HL-60 (cell line): Measurements from ENCODE around the gene UBC.

ENCODE experiments used
- DNase-seq, 2 experiments: peaks; one replicate each; pipeline ENCODE4 v3.0.0-alpha.2; 2010 to 2020; ENCODE audit warnings: low read depth in 1 of 2, low spot score in 1 of 2
- H3K27ac ChIP-seq: fragments of 250-450 bp; sonication (Bioruptor Pico); replicated peaks from 2 replicates; pipeline ENCODE4 v1.5.1; 2020; ENCODE audit warnings: mild to moderate bottlenecking, moderate library complexity
- H3K27me3 ChIP-seq: fragments of 250-450 bp; sonication (Bioruptor Pico); 2 replicates; pipeline ENCODE4 v1.5.1; 2021; ENCODE audit warnings: mild to moderate bottlenecking, moderate library complexity; ENCODE audit not compliant: insufficient read depth, poor library complexity, severe bottlenecking
- H3K4me3 ChIP-seq: replicated peaks from 2 replicates; pipeline ENCODE4 v1.5.1; 2011; ENCODE audit warnings: mild to moderate bottlenecking, control low read depth, low read length; ENCODE audit not compliant: insufficient read depth
- GABPA ChIP-seq: IDR thresholded peaks from 2 replicates; pipeline ENCODE4 v1.6.1; 2012; ENCODE audit warnings: low read depth
- POLR2AphosphoS5 ChIP-seq: IDR thresholded peaks from 2 replicates; pipeline ENCODE4 v1.6.1; 2012; ENCODE audit warnings: low read depth
- REST ChIP-seq: IDR thresholded peaks from 2 replicates; pipeline ENCODE4 v1.6.1; 2012; ENCODE audit warnings: low read depth; ENCODE audit not compliant: insufficient replicate concordance
- SPI1 ChIP-seq: IDR thresholded peaks from 2 replicates; pipeline ENCODE4 v1.6.1; 2012; ENCODE audit warnings: low read depth, mild to moderate bottlenecking, borderline replicate concordance
- TF ChIP-seq, protein P1 (sequence below): IDR thresholded peaks from one replicate; pipeline ENCODE4 v1.5.1; 2011; ENCODE audit warnings: low read length, control low read depth, inconsistent platforms; ENCODE audit not compliant: insufficient read depth

Gene UBC

DNA sequence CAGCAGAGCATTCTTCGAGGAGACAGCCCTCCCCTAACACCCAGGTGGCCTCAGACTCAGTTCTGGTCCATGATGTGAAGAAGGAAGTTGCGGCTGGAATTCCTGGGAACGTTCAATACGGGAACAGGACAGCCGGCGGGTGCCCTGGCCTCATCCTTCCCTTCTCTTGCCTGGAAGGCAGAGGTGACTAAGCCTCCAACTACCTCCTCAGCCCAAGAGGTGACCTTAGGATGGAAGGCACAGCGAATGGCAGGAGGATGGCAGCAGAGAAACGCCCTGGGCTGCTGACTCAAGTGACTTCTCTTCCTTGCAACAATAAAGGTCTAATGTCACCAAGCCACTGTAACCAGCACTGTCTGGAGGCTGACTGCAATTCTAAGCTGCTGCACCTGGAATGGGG lies 38.4 kb upstream of the UBC start:
- TF ChIP-seq REST, result no peak
- TF ChIP-seq, protein P1, sequence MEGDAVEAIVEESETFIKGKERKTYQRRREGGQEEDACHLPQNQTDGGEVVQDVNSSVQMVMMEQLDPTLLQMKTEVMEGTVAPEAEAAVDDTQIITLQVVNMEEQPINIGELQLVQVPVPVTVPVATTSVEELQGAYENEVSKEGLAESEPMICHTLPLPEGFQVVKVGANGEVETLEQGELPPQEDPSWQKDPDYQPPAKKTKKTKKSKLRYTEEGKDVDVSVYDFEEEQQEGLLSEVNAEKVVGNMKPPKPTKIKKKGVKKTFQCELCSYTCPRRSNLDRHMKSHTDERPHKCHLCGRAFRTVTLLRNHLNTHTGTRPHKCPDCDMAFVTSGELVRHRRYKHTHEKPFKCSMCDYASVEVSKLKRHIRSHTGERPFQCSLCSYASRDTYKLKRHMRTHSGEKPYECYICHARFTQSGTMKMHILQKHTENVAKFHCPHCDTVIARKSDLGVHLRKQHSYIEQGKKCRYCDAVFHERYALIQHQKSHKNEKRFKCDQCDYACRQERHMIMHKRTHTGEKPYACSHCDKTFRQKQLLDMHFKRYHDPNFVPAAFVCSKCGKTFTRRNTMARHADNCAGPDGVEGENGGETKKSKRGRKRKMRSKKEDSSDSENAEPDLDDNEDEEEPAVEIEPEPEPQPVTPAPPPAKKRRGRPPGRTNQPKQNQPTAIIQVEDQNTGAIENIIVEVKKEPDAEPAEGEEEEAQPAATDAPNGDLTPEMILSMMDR, result no peak
- no peak for TF ChIP-seq SPI1
- TF ChIP-seq POLR2AphosphoS5, result no peak
- no peak for TF ChIP-seq GABPA

GRCh38 chr12:124952295-124952694 lies 37.8 kb upstream of the UBC start:
- DNase-seq, result no peak
- TF ChIP-seq, protein P1, result no peak
- no peak for TF ChIP-seq REST

More for the DNA sequence above, 38.4 kb upstream of the UBC start:
- no peaks in the 10 kb centered on the region for H3K27me3 ChIP-seq
- no peak overlapping the region for H3K4me3 ChIP-seq
- H3K27ac ChIP-seq, result no peak overlapping the region
- DNase-seq, result no peak

GRCh38 chr12:124949779-124950728 lies 35.6 kb upstream of the UBC start:
- no peaks in the 10 kb centered on the region for H3K27me3 ChIP-seq
- H3K27ac ChIP-seq, result no peak overlapping the region
- no peak overlapping the region for H3K4me3 ChIP-seq
- no peak for DNase-seq
- TF ChIP-seq, protein P1, result no peak
- TF ChIP-seq SPI1, result no peak
- no peak for TF ChIP-seq GABPA
- TF ChIP-seq REST, result no peak
- TF ChIP-seq POLR2AphosphoS5, result no peak

More at GRCh38 chr12:124952295-124952694, 37.8 kb upstream of the UBC start:
- H3K27me3 ChIP-seq, result no peaks in the 10 kb centered on the region
- no peak overlapping the region for H3K27ac ChIP-seq
- no peak overlapping the region for H3K4me3 ChIP-seq
